ACC112 (cell line): ENCODE results near the gene RGS9.
"Not testable (repeated sequence)": the region's sequence is repeated elsewhere in the genome, so short reads cannot be mapped to it uniquely, and the experiment has no call there.

Experiments used
- H2AFZ ChIP-seq: fragments of 200-600 bp; sonication (generic); one replicate; pipeline ENCODE4 v1.6.0; 2017; ENCODE audit warnings: antibody characterized with exemption, low read length; ENCODE audit not compliant: unreplicated experiment
- H3K27ac ChIP-seq: fragments of 200-600 bp; sonication (generic); 2 replicates; pipeline ENCODE4 v1.5.1; 2014; ENCODE audit warnings: low read depth, mild to moderate bottlenecking, antibody characterized with exemption, low read length, moderate library complexity
- H3K27me3 ChIP-seq: fragments of 200-600 bp; sonication (generic); 2 replicates; pipeline ENCODE4 v1.6.1; 2014; ENCODE audit warnings: mild to moderate bottlenecking, antibody characterized with exemption, low read length, moderate library complexity, mixed read lengths; ENCODE audit not compliant: insufficient read depth
- H3K36me3 ChIP-seq: fragments of 200-600 bp; sonication (generic); 2 replicates; pipeline ENCODE4 v1.6.1; 2016; ENCODE audit warnings: mild to moderate bottlenecking, antibody characterized with exemption, low read length, moderate library complexity, mixed read lengths; ENCODE audit not compliant: insufficient read depth
- H3K4me1 ChIP-seq: fragments of 200-600 bp; sonication (generic); one replicate; pipeline ENCODE4 v1.6.1; 2016; ENCODE audit warnings: low read length, mixed read lengths; ENCODE audit not compliant: insufficient read depth, unreplicated experiment, control insufficient read depth
- H3K4me3 ChIP-seq: fragments of 200-600 bp; sonication (generic); 2 replicates; pipeline ENCODE4 v1.5.1; 2014; ENCODE audit warnings: mild to moderate bottlenecking, low read depth, low read length
- H3K79me2 ChIP-seq: fragments of 200-600 bp; sonication (generic); one replicate; pipeline ENCODE4 v1.6.0; 2016; ENCODE audit warnings: low read length; ENCODE audit not compliant: control insufficient read depth, unreplicated experiment, insufficient read depth

RGS9 gene

GRCh38 chr17:65115839-65116238, 21.3 kb upstream of the RGS9 start:
- Histone ChIP-seq H3K36me3 (no peaks in the 10 kb centered on the region), H3K4me1 (no peaks in the 10 kb centered on the region), H3K27me3 (0 out of 2 replicates have a peak, but pooled peaks cover 10% of the 10 kb centered on the region), H2AFZ (no peak overlapping the region), H3K4me3 (no peak overlapping the region), H3K27ac (no peak overlapping the region), H3K79me2 (no peaks in the 10 kb centered on the region)

GRCh38 chr17:65116515-65116914, 20.7 kb upstream of the RGS9 start:
- not testable (repeated sequence) for H3K36me3 ChIP-seq, H2AFZ ChIP-seq, H3K79me2 ChIP-seq, H3K27ac ChIP-seq, H3K4me3 ChIP-seq, H3K4me1 ChIP-seq
- H3K27me3 ChIP-seq: 0 out of 2 replicates have a peak, but pooled peaks cover 10% of the 10 kb centered on the region

- Histone ChIP-seq H3K36me3 (no peaks in the 10 kb centered on the region), H3K4me3 (no peak overlapping the region), H2AFZ (no peak overlapping the region), H3K4me1 (peaks cover 3% of the 10 kb centered on the region), H3K79me2 (no peaks in the 10 kb centered on the region), H3K27ac (no peak overlapping the region), H3K27me3 (0 out of 2 replicates have a peak, but pooled peaks cover 10% of the 10 kb centered on the region)
Observed at GRCh38 chr17:65117384-65118035, 19.7 kb upstream of the RGS9 start.

GRCh38 chr17:65121368-65121767, 15.8 kb upstream of the RGS9 start:
- no peaks in the 10 kb centered on the region for H3K36me3 ChIP-seq
- H3K27ac ChIP-seq: no peak overlapping the region
- H3K4me3 ChIP-seq: no peak overlapping the region

GRCh38 chr17:65121916-65122806, 15.0 kb upstream of the RGS9 start:
- Histone ChIP-seq H3K79me2 (no peaks in the 10 kb centered on the region), H3K4me1 (peaks cover 17% of the 10 kb centered on the region), H3K27ac (no peak overlapping the region), H2AFZ (no peak overlapping the region), H3K27me3 (0 out of 2 replicates have a peak, but pooled peaks cover 7% of the 10 kb centered on the region), H3K36me3 (no peaks in the 10 kb centered on the region), H3K4me3 (peak overlapping the region; percentile 81; the same call in 1 of the 2 replicates)

More at GRCh38 chr17:65121368-65121767, 15.8 kb upstream of the RGS9 start:
- Histone ChIP-seq H2AFZ (no peak overlapping the region), H3K27me3 (0 out of 2 replicates have a peak, but pooled peaks cover 8% of the 10 kb centered on the region), H3K79me2 (no peaks in the 10 kb centered on the region), H3K4me1 (peaks cover 17% of the 10 kb centered on the region)

- Histone ChIP-seq H2AFZ (peak overlapping the region; percentile 100), H3K36me3 (no peaks in the 10 kb centered on the region), H3K79me2 (no peaks in the 10 kb centered on the region), H3K27ac (peak overlapping the region; percentile 77), H3K27me3 (no peaks in the 10 kb centered on the region), H3K4me3 (peak overlapping the region; percentile 81), H3K4me1 (peaks cover 17% of the 10 kb centered on the region)
Observed at GRCh38 chr17:65122836-65123756, 14.1 kb upstream of the RGS9 start.

GRCh38 chr17:65123757-65124675, 13.2 kb upstream of the RGS9 start:
- H2AFZ ChIP-seq: peak overlapping the region; percentile 100
- H3K4me3 ChIP-seq: peak overlapping the region; percentile 81

GRCh38 chr17:65130832-65131231, 6.3 kb upstream of the RGS9 start:
- H3K4me3 ChIP-seq: no peak overlapping the region
- H2AFZ ChIP-seq: no peak overlapping the region
- no peaks in the 10 kb centered on the region for H3K36me3 ChIP-seq
- peaks cover 8% of the 10 kb centered on the region for H3K4me1 ChIP-seq
- no peaks in the 10 kb centered on the region for H3K79me2 ChIP-seq
- H3K27ac ChIP-seq: no peak overlapping the region
- H3K27me3 ChIP-seq: no peaks in the 10 kb centered on the region

More at GRCh38 chr17:65123757-65124675, 13.2 kb upstream of the RGS9 start:
- peaks cover 17% of the 10 kb centered on the region for H3K4me1 ChIP-seq
- H3K27me3 ChIP-seq: no peaks in the 10 kb centered on the region
- H3K36me3 ChIP-seq: no peaks in the 10 kb centered on the region
- H3K79me2 ChIP-seq: no peaks in the 10 kb centered on the region
- H3K27ac ChIP-seq: peak overlapping the region; percentile 77

GRCh38 chr17:65131240-65131639, 5.9 kb upstream of the RGS9 start:
- Histone ChIP-seq H3K4me1 (peaks cover 8% of the 10 kb centered on the region), H2AFZ (no peak overlapping the region), H3K27ac (peak overlapping the region; percentile 67; the same call in 1 of the 2 replicates), H3K27me3 (no peaks in the 10 kb centered on the region), H3K79me2 (no peaks in the 10 kb centered on the region), H3K36me3 (no peaks in the 10 kb centered on the region), H3K4me3 (no peak overlapping the region)
